GM23338 (cell line): Measurements from ENCODE around the gene TNIP2.

Source experiments
- CREB1 ChIP-seq: fragments of 250-450 bp; sonication (Bioruptor Pico); IDR thresholded peaks from 2 replicates; pipeline ENCODE4 v1.5.0; 2020; ENCODE audit warnings: low read depth, mild to moderate bottlenecking, moderate library complexity
- CTCF ChIP-seq, 2 experiments: fragments of 200-600 bp in 1 of 2; sonication (generic) in 1 of 2; conservative IDR thresholded peaks; 2 replicates each; pipeline versions ENCODE4 v1.5.1 to v1.6.1; 2016 to 2017; ENCODE audit warnings: antibody characterized with exemption in 2 of 2, low read depth in 2 of 2, mild to moderate bottlenecking in 2 of 2, moderate library complexity in 1 of 2
- ETS1 ChIP-seq: IDR thresholded peaks from 2 replicates; pipeline ENCODE4 v1.6.1; 2016; ENCODE audit warnings: antibody characterized with exemption
- EZH2 ChIP-seq: fragments of 200-600 bp; sonication (generic); IDR thresholded peaks from one replicate; pipeline ENCODE4 v1.8.0; 2017; ENCODE audit warnings: antibody characterized with exemption, mild to moderate bottlenecking, low read depth; ENCODE audit not compliant: unreplicated experiment
- EZH2phosphoT487 ChIP-seq: fragments of 200-600 bp; sonication (generic); IDR thresholded peaks from one replicate; pipeline ENCODE4 v1.8.1; 2018; ENCODE audit warnings: antibody characterized with exemption; ENCODE audit not compliant: unreplicated experiment
- NANOG ChIP-seq: IDR thresholded peaks from 2 replicates; pipeline ENCODE4 v1.6.1; 2016; ENCODE audit warnings: antibody characterized with exemption, borderline replicate concordance
- POLR2AphosphoS5 ChIP-seq: IDR thresholded peaks from 2 replicates; pipeline ENCODE4 v1.6.1; 2016; ENCODE audit warnings: antibody characterized with exemption, low read depth
- REST ChIP-seq: IDR thresholded peaks from one replicate; pipeline ENCODE4 v1.6.1; 2018; ENCODE audit warnings: antibody characterized with exemption; ENCODE audit not compliant: unreplicated experiment
- ZNF114 ChIP-seq: fragments of 250-450 bp; sonication (Bioruptor Pico); IDR thresholded peaks from 2 replicates; pipeline ENCODE4 v1.5.0; 2020; ENCODE audit warnings: mild to moderate bottlenecking, moderate library complexity
- ZNF331 ChIP-seq: fragments of 250-450 bp; sonication (Bioruptor Pico); IDR thresholded peaks from 2 replicates; pipeline ENCODE4 v1.5.0; 2020; ENCODE audit warnings: low read depth, mild to moderate bottlenecking, moderate library complexity
- TF ChIP-seq, protein P1 (sequence below): fragments of 250-450 bp; sonication (Bioruptor Pico); IDR thresholded peaks from 2 replicates; pipeline ENCODE4 v1.5.0; 2020; ENCODE audit warnings: mild to moderate bottlenecking, moderate library complexity

GRCh38 chr4:2790583-2791517, 34.7 kb upstream of the TNIP2 start:
- TF ChIP-seq CTCF (conservative IDR thresholded peaks at IDR 0.05; ENCODE audit: low read depth in 2 of 2), result no peak
- TF ChIP-seq POLR2AphosphoS5, result no peak
- no peak for TF ChIP-seq ZNF114 (CRISPR knock-in tag)
- TF ChIP-seq CREB1 (CRISPR knock-in tag), result no peak
- no peak for TF ChIP-seq ZNF331 (CRISPR knock-in tag)
- TF ChIP-seq EZH2phosphoT487, result no peak
- TF ChIP-seq REST, result no peak
- no peak for TF ChIP-seq EZH2
- TF ChIP-seq ETS1, result no peak
- TF ChIP-seq, protein P1, sequence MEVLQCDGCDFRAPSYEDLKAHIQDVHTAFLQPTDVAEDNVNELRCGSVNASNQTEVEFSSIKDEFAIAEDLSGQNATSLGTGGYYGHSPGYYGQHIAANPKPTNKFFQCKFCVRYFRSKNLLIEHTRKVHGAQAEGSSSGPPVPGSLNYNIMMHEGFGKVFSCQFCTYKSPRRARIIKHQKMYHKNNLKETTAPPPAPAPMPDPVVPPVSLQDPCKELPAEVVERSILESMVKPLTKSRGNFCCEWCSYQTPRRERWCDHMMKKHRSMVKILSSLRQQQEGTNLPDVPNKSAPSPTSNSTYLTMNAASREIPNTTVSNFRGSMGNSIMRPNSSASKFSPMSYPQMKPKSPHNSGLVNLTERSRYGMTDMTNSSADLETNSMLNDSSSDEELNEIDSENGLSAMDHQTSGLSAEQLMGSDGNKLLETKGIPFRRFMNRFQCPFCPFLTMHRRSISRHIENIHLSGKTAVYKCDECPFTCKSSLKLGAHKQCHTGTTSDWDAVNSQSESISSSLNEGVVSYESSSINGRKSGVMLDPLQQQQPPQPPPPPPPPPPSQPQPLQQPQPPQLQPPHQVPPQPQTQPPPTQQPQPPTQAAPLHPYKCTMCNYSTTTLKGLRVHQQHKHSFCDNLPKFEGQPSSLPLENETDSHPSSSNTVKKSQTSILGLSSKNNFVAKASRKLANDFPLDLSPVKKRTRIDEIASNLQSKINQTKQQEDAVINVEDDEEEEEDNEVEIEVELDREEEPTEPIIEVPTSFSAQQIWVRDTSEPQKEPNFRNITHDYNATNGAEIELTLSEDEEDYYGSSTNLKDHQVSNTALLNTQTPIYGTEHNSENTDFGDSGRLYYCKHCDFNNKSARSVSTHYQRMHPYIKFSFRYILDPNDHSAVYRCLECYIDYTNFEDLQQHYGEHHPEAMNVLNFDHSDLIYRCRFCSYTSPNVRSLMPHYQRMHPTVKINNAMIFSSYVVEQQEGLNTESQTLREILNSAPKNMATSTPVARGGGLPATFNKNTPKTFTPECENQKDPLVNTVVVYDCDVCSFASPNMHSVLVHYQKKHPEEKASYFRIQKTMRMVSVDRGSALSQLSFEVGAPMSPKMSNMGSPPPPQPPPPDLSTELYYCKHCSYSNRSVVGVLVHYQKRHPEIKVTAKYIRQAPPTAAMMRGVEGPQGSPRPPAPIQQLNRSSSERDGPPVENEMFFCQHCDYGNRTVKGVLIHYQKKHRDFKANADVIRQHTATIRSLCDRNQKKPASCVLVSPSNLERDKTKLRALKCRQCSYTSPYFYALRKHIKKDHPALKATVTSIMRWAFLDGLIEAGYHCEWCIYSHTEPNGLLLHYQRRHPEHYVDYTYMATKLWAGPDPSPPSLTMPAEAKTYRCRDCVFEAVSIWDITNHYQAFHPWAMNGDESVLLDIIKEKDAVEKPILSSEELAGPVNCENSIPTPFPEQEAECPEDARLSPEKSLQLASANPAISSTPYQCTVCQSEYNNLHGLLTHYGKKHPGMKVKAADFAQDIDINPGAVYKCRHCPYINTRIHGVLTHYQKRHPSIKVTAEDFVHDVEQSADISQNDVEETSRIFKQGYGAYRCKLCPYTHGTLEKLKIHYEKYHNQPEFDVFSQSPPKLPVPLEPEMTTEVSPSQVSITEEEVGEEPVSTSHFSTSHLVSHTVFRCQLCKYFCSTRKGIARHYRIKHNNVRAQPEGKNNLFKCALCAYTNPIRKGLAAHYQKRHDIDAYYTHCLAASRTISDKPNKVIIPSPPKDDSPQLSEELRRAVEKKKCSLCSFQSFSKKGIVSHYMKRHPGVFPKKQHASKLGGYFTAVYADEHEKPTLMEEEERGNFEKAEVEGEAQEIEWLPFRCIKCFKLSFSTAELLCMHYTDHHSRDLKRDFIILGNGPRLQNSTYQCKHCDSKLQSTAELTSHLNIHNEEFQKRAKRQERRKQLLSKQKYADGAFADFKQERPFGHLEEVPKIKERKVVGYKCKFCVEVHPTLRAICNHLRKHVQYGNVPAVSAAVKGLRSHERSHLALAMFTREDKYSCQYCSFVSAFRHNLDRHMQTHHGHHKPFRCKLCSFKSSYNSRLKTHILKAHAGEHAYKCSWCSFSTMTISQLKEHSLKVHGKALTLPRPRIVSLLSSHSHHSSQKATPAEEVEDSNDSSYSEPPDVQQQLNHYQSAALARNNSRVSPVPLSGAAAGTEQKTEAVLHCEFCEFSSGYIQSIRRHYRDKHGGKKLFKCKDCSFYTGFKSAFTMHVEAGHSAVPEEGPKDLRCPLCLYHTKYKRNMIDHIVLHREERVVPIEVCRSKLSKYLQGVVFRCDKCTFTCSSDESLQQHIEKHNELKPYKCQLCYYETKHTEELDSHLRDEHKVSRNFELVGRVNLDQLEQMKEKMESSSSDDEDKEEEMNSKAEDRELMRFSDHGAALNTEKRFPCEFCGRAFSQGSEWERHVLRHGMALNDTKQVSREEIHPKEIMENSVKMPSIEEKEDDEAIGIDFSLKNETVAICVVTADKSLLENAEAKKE (CRISPR knock-in tag), result no peak
- no peak for TF ChIP-seq NANOG
